ENCODE data around the gene APOA4. TPM values are rescaled to one million over a fixed set of nuclear protein-coding genes. Genes with fewer than 3 reads are reported as not detected.

Gene APOA4
- total RNA-seq, 1 experiment from 2014 or later = not detected

DNA sequence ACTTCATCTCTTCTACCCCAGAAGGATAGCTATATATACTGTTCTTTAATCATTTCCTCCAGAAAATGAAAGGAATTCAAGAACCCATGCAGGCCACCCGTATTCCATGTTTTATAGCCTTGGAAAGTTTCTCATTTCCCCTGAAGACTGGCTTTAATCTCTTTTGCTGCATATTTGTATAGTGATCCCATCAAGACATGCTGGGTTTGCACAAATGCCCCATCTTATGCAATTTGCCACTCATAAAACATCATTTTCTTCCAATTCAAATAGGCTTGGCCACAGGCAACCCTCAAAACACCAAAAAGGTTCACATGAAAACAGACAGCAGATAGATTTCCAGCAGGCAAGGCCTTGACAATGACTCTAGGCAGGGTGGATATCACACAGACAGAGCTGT lies 42.6 kb upstream of the APOA4 start:
- Histone ChIP-seq H3K9me3 (ENCODE audit: control insufficient read depth, insufficient read depth, low read depth, low read length) (no peaks in the 10 kb centered on the region), H3K4me3 (ENCODE audit: low read depth in 2 of 2, low read length in 2 of 2) (no peak overlapping the region), H3K27me3 (ENCODE audit: control insufficient read depth, insufficient read depth, low read length) (no peaks in the 10 kb centered on the region), H3K27ac (ENCODE audit: low read length) (no peak overlapping the region), H3K4me1 (ENCODE audit: control insufficient read depth, insufficient read depth, low read length) (no peaks in the 10 kb centered on the region), H3K36me3 (ENCODE audit: control insufficient read depth, insufficient read depth, low read length) (peaks cover 8% of the 10 kb centered on the region; the same call in 1 of the 2 replicates)
- in situ Hi-C loops (cut with HindIII; ENCODE audit: low pct_unique_long_range_greater_than_20kb, low sequenced_read_pairs) = no loop called here
- CTCF ChIA-PET = no interaction called here
- BruUV-seq (replicated peaks) = no TSS peak
- POLR2A ChIA-PET = no interaction called here
- no peak for ATAC-seq
- no peak for DNase-seq (ENCODE audit: low read depth, low spot score)
- intact Hi-C loops (cut with micrococcal nuclease; ENCODE audit: unreplicated experiment) = no loop called here
- no peak for TF ChIP-seq POLR2AphosphoS5 (IDR thresholded peaks at IDR 0.05; ENCODE audit: low read depth, low read length)
- TF ChIP-seq TCF7L2 (IDR thresholded peaks at IDR 0.05; ENCODE audit: low read depth, low read length) = no peak
- no peak for TF ChIP-seq SIN3A (IDR thresholded peaks at IDR 0.05; ENCODE audit: borderline replicate concordance, insufficient read depth, low read depth, low read length)
- TF ChIP-seq, protein P1, sequence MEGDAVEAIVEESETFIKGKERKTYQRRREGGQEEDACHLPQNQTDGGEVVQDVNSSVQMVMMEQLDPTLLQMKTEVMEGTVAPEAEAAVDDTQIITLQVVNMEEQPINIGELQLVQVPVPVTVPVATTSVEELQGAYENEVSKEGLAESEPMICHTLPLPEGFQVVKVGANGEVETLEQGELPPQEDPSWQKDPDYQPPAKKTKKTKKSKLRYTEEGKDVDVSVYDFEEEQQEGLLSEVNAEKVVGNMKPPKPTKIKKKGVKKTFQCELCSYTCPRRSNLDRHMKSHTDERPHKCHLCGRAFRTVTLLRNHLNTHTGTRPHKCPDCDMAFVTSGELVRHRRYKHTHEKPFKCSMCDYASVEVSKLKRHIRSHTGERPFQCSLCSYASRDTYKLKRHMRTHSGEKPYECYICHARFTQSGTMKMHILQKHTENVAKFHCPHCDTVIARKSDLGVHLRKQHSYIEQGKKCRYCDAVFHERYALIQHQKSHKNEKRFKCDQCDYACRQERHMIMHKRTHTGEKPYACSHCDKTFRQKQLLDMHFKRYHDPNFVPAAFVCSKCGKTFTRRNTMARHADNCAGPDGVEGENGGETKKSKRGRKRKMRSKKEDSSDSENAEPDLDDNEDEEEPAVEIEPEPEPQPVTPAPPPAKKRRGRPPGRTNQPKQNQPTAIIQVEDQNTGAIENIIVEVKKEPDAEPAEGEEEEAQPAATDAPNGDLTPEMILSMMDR (IDR thresholded peaks at IDR 0.05) = no peak
- no peak for TF ChIP-seq REST (IDR thresholded peaks at IDR 0.05; ENCODE audit: insufficient read depth in 1 of 2, low read depth in 2 of 2, low read length in 1 of 2)

GRCh38 chr11:116864531-116864930 lies 41.4 kb upstream of the APOA4 start:
- no peak for DNase-seq (ENCODE audit: low read depth, low spot score)
- BruUV-seq (replicated peaks) = no TSS peak
- ChIA-PET POLR2A (no interaction called here), CTCF (no interaction called here)
- H3K4me3 ChIP-seq (ENCODE audit: low read depth in 2 of 2, low read length in 2 of 2) = no peak overlapping the region
- in situ Hi-C loops (cut with HindIII; ENCODE audit: low pct_unique_long_range_greater_than_20kb, low sequenced_read_pairs) = no loop called here
- no peak for TF ChIP-seq SIN3A (IDR thresholded peaks at IDR 0.05; ENCODE audit: borderline replicate concordance, insufficient read depth, low read depth, low read length)
- TF ChIP-seq REST (IDR thresholded peaks at IDR 0.05; ENCODE audit: insufficient read depth in 1 of 2, low read depth in 2 of 2, low read length in 1 of 2) = no peak
- TF ChIP-seq, protein P1 (IDR thresholded peaks at IDR 0.05) = no peak
- no peak for TF ChIP-seq TCF7L2 (IDR thresholded peaks at IDR 0.05; ENCODE audit: low read depth, low read length)
- no peak for TF ChIP-seq POLR2AphosphoS5 (IDR thresholded peaks at IDR 0.05; ENCODE audit: low read depth, low read length)
- intact Hi-C loops (cut with micrococcal nuclease; ENCODE audit: unreplicated experiment) = no loop called here
- H3K27me3 ChIP-seq (ENCODE audit: control insufficient read depth, insufficient read depth, low read length) = no peaks in the 10 kb centered on the region
- H3K27ac ChIP-seq (ENCODE audit: low read length) = no peak overlapping the region
- peaks cover 8% of the 10 kb centered on the region; the same call in 1 of the 2 replicates for H3K36me3 ChIP-seq (ENCODE audit: control insufficient read depth, insufficient read depth, low read length)
- no peaks in the 10 kb centered on the region for H3K4me1 ChIP-seq (ENCODE audit: control insufficient read depth, insufficient read depth, low read length)
- no peaks in the 10 kb centered on the region for H3K9me3 ChIP-seq (ENCODE audit: control insufficient read depth, insufficient read depth, low read depth, low read length)
- ATAC-seq = no peak

Data from Panc1 (cell line).